Measurements from ENCODE around the gene LRCH2.

DNA sequence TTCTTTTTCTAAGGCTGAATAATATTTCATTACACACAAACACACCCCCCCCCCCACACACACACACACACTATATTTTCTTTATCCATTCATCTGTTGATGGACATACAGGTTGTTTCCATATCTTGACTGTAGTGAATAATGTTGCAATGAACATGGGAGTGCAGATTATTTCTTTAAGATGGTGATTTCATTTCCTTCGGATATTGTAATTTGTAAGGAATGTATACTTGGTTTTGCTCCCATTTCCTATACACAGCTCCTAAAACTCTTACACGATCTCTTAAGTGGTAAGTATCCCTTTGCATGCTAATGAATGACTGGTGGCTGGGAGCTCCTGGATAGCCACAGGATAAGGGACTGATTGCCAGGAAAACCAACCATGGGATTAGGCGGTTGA is 59.3 kb downstream of the LRCH2 start:
- TF ChIP-seq, protein P1, sequence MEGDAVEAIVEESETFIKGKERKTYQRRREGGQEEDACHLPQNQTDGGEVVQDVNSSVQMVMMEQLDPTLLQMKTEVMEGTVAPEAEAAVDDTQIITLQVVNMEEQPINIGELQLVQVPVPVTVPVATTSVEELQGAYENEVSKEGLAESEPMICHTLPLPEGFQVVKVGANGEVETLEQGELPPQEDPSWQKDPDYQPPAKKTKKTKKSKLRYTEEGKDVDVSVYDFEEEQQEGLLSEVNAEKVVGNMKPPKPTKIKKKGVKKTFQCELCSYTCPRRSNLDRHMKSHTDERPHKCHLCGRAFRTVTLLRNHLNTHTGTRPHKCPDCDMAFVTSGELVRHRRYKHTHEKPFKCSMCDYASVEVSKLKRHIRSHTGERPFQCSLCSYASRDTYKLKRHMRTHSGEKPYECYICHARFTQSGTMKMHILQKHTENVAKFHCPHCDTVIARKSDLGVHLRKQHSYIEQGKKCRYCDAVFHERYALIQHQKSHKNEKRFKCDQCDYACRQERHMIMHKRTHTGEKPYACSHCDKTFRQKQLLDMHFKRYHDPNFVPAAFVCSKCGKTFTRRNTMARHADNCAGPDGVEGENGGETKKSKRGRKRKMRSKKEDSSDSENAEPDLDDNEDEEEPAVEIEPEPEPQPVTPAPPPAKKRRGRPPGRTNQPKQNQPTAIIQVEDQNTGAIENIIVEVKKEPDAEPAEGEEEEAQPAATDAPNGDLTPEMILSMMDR (IDR thresholded peaks at IDR 0.05; ENCODE audit: borderline replicate concordance, extremely low read depth, low read length, poor library complexity, severe bottlenecking) = no peak
- no peak for TF ChIP-seq EZH2 (IDR thresholded peaks at IDR 0.05; ENCODE audit: borderline replicate concordance, low read depth, low read length, severe bottlenecking)
